NCI-H1694 (cell line): ENCODE measurements around the gene SLC35A5.

Source experiments
- DNase-seq: peaks from one replicate; lab custom pipeline; 2025; lab: John Stamatoyannopoulos, UW

Gene SLC35A5

GRCh38 chr3:112627419-112627818 lies 65.6 kb downstream of the SLC35A5 start:
- DNase-seq = no peak

- DNase-seq = no peak
These were observed 66.1 kb downstream of the SLC35A5 start for GRCh38 chr3:112627919-112628466.

GRCh38 chr3:112629425-112629824 lies 67.6 kb downstream of the SLC35A5 start:
- DNase-seq = no peak

GRCh38 chr3:112631257-112631656 lies 69.4 kb downstream of the SLC35A5 start:
- no peak for DNase-seq

- no peak for DNase-seq
These were observed 70.8 kb downstream of the SLC35A5 start for GRCh38 chr3:112632596-112632995.

- no peak for DNase-seq
These were observed 71.3 kb downstream of the SLC35A5 start for GRCh38 chr3:112633191-112633590.

- peak; percentile 54 for DNase-seq
These were observed 71.9 kb downstream of the SLC35A5 start for GRCh38 chr3:112633757-112634156.

- DNase-seq = no peak
These were observed 73.1 kb downstream of the SLC35A5 start for GRCh38 chr3:112634786-112635541.
